ENCODE data around the gene KDELR1.

KDELR1 gene

DNA sequence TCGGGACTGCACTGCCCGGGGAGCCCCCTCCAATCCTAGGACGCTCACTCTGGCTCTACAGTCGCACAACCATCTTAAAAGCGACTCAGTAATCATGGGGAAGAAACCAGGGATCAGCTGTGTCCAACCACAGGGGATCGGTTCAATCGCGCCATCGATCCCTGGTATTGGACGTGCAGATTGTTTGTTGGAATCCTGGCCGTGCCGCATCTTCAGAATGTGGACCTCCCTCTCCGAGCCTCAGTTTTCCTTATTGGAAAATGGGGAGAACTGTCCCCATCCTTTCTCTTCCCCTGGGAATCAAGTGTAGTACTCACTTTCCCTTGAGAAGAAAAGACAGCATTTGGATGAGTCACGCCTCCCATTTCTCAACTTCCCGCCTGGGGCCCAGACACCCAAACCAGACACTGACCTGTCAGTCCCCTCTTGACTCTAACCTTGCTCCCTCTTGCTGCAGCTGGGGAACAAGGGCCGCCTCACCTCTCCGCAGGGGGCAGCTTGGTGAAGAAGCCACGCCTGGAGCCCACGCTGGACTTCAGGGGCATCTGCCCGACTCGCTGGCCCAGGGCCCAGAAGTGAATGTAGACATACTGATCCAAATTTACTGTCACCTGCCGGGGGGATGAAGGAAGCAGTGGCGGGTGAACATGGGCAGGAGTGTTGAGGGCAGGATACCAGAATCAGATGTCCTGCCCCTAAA lies 48.4 kb downstream of the KDELR1 start:
- Histone ChIP-seq H3K9me3 (ENCODE audit: control insufficient read depth, low read length) (no peaks in the 10 kb centered on the region), H3K36me3 (ENCODE audit: control insufficient read depth, insufficient read depth, low read length) (no peaks in the 10 kb centered on the region), H3K4me3 (ENCODE audit: low read depth, low read length) (no peak overlapping the region), H3K27me3 (ENCODE audit: control insufficient read depth, insufficient read depth, low read length) (no peaks in the 10 kb centered on the region), H3K9ac (no peak overlapping the region), H3K4me1 (peaks cover 3% of the 10 kb centered on the region), H2AFZ (no peak overlapping the region), H3K27ac (no peak overlapping the region), H3K79me2 (no peaks in the 10 kb centered on the region), H3K4me2 (ENCODE audit: low read length) (no peak overlapping the region)
- TF ChIP-seq, protein P1, sequence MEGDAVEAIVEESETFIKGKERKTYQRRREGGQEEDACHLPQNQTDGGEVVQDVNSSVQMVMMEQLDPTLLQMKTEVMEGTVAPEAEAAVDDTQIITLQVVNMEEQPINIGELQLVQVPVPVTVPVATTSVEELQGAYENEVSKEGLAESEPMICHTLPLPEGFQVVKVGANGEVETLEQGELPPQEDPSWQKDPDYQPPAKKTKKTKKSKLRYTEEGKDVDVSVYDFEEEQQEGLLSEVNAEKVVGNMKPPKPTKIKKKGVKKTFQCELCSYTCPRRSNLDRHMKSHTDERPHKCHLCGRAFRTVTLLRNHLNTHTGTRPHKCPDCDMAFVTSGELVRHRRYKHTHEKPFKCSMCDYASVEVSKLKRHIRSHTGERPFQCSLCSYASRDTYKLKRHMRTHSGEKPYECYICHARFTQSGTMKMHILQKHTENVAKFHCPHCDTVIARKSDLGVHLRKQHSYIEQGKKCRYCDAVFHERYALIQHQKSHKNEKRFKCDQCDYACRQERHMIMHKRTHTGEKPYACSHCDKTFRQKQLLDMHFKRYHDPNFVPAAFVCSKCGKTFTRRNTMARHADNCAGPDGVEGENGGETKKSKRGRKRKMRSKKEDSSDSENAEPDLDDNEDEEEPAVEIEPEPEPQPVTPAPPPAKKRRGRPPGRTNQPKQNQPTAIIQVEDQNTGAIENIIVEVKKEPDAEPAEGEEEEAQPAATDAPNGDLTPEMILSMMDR (IDR thresholded peaks at IDR 0.05) = no peak

GRCh38 chr19:48342414-48342738 lies 49.0 kb downstream of the KDELR1 start:
- H3K27ac ChIP-seq = no peak overlapping the region
- H3K9me3 ChIP-seq (ENCODE audit: control insufficient read depth, low read length) = no peaks in the 10 kb centered on the region
- no peak overlapping the region for H2AFZ ChIP-seq
- H3K4me2 ChIP-seq (ENCODE audit: low read length) = no peak overlapping the region
- TF ChIP-seq, protein P1 (IDR thresholded peaks at IDR 0.05) = no peak
- no peaks in the 10 kb centered on the region for H3K79me2 ChIP-seq
- H3K4me1 ChIP-seq = no peaks in the 10 kb centered on the region
- no peak overlapping the region for H3K4me3 ChIP-seq (ENCODE audit: low read depth, low read length)
- H3K36me3 ChIP-seq (ENCODE audit: control insufficient read depth, insufficient read depth, low read length) = no peaks in the 10 kb centered on the region
- H3K27me3 ChIP-seq (ENCODE audit: control insufficient read depth, insufficient read depth, low read length) = no peaks in the 10 kb centered on the region
- no peak overlapping the region for H3K9ac ChIP-seq

DNA sequence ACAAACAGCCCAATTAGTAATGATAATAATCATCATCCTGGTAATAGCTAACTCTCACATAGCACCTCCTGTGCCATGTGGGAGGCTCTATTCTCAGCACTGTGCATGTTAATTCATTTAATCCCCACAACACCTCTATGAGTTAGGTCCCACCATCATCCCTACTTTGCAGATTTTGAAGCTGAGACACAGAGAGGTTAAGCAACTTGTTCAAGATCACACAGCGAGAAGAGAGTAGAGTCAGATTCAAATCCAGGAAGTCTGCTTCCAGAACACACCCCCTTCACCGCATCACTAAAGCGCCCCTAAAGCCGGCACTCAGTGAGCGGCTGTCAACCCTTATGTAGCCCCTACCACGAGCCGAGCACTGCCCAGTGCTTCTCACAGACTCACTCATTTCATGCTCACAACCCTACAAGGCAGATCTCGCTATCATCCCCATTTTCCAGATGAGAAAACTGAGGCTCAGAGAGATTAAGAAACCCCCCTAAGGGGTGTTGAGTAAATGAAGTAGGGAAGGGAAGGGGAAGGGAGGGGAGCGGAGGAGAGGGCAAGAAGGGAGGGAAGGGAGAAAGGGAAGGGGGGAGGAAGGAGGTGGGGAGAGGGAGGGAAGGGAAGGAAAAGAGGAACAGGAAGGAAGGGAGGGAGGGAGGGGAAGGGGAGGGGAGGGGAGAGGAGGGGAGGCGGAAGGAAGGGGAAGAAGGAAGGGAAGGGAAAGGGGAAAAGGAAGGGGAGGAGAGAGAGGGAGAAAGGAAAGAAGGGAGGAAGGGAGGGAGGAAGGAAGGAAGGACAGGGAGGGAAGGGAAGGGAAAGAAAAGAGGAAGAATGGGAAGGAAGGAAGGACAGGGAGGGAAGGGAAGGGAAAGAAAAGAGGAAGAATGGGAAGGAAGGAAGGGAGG lies 49.6 kb downstream of the KDELR1 start:
- no peak overlapping the region for H3K9ac ChIP-seq
- H3K4me3 ChIP-seq (ENCODE audit: low read depth, low read length) = no peak overlapping the region
- no peaks in the 10 kb centered on the region for H3K27me3 ChIP-seq (ENCODE audit: control insufficient read depth, insufficient read depth, low read length)
- H2AFZ ChIP-seq = no peak overlapping the region
- TF ChIP-seq, protein P1 (IDR thresholded peaks at IDR 0.05) = no peak
- no peaks in the 10 kb centered on the region for H3K9me3 ChIP-seq (ENCODE audit: control insufficient read depth, low read length)
- H3K36me3 ChIP-seq (ENCODE audit: control insufficient read depth, insufficient read depth, low read length) = no peaks in the 10 kb centered on the region
- no peaks in the 10 kb centered on the region for H3K79me2 ChIP-seq
- H3K27ac ChIP-seq = no peak overlapping the region
- no peaks in the 10 kb centered on the region for H3K4me1 ChIP-seq
- H3K4me2 ChIP-seq (ENCODE audit: low read length) = no peak overlapping the region

DNA sequence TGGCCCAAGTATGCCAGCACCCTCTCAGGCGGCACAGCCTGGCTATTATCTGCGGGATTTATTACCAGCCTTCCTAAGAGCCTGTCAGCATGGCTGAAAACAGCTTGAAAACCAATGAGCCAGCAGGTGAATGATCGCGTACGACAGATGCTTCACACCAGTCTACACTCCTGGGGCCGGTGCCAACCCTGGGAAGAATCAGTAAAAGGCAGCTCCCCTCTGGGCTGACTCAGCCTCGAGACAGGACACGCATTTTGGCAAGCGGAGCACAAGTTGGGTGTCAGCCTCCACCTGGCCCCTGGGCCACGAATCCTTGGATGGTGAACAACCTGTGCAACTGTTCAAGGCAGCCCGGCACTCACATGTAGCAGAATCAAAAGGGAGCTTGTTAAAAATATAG lies 50.4 kb downstream of the KDELR1 start:
- TF ChIP-seq, protein P1 (IDR thresholded peaks at IDR 0.05) = no peak
- Histone ChIP-seq H3K27ac (no peak overlapping the region), H3K27me3 (ENCODE audit: control insufficient read depth, insufficient read depth, low read length) (no peaks in the 10 kb centered on the region), H3K4me1 (no peaks in the 10 kb centered on the region), H2AFZ (no peak overlapping the region), H3K4me2 (ENCODE audit: low read length) (no peak overlapping the region), H3K4me3 (ENCODE audit: low read depth, low read length) (no peak overlapping the region), H3K79me2 (no peaks in the 10 kb centered on the region), H3K9me3 (ENCODE audit: control insufficient read depth, low read length) (no peaks in the 10 kb centered on the region), H3K36me3 (ENCODE audit: control insufficient read depth, insufficient read depth, low read length) (no peaks in the 10 kb centered on the region), H3K9ac (no peak overlapping the region)
